HTR-8/SVneo (cell line): ENCODE measurements around the gene DENND2D.

Experiments
- DNase-seq: peaks from one replicate; pipeline ENCODE4 v3.0.0; 2011; ENCODE audit warnings: low spot score, mixed read lengths; ENCODE audit not compliant: insufficient read length
- FAIRE-seq: peaks from 2 replicates; lab custom pipeline; 2011; peaks lifted over from hg19 to GRCh38; lab: Jason Lieb, UNC

DENND2D gene

GRCh38 chr1:111145542-111145941, 54.9 kb downstream of the DENND2D start:
- no peak for DNase-seq
- no peak for FAIRE-seq

- FAIRE-seq, result no peak
- DNase-seq, result no peak
Observed at GRCh38 chr1:111142356-111142975, 58.0 kb downstream of the DENND2D start.

GRCh38 chr1:111141245-111142220, 58.9 kb downstream of the DENND2D start:
- no peak for DNase-seq

GRCh38 chr1:111140680-111140967, 59.8 kb downstream of the DENND2D start:
- FAIRE-seq (no peak), DNase-seq (peak; percentile 50)

More at GRCh38 chr1:111141245-111142220, 58.9 kb downstream of the DENND2D start:
- FAIRE-seq, result no peak

DNA sequence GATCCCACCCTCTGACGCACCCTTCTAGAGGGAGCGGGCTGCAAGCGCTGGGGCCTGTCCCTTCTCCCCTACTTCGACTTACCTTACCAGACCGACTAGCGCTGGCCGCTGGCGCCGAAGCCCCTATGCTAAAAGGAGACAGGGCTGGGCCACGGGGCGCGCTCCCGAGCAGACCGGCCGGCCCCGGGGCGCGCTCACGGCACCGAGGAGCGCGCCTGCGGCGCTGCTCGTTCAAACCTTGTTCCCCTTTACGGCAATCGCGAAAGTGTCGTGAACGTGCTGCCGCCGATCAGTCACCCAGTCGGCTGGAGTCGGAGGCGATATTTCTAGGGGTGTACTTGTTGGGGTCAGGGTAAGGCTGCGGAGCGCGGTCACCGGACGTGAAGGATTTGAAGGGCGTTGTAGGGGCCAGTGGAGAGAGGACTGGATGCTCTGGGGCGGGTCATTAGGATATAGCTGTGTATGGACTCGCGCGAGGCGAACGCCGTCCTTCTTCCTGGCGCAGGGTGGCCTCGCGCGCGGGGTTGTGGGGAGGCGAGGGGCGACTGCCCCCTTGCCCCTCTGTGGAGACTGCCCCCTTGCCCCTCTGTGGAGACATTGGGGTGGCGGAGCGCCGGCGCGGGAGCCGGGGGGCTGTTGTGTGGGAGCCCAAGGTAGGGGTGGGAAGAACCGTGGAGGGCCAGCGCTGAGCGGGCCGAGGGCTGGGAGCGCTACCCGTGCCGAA, 60.3 kb downstream of the DENND2D start, which contains the start of the genes CEPT1 and DRAM2:
Gene CEPT1, plus strand, starts transcription at position 268 of the 724 bp plus-strand sequence. CDS start 7,492 bp downstream, outside the sequence.
Gene DRAM2, minus strand, starts transcription at position 138 of the 724 bp plus-strand sequence. CDS start 8,539 bp downstream, outside the sequence.
- FAIRE-seq (no peak), DNase-seq (peak; percentile 75)

DNA sequence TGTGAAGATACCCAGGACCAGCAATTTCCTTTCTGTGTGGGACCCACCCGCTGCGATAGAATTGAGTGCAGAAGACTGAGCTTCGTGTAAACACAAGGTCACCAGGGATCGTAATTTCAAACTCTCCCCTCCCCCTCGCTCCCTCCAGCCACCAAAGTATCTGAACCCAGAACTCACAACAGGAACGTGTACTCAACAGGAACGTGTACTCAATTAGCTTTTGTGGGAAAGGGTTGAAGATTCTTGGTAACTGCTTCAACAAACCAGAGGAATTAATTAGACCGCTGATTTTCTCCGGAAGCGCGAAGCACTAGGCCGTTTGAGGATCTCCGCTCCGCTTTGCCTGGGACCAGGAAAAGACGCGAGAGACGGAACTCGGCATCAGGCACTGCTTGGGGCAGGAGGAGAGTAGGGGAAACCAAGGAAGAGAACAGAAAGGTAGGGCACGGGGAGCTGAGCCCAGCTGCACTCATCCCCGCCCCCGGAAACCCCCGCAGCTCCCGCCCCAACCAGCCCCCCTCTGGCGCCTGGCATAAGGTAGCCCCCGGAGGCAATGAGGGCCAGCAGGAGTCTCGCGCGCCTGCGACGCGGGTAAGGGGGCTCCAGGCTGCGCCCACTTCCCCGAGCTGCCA, 61.0 kb downstream of the DENND2D start:
- FAIRE-seq, result no peak
- peak; percentile 25 for DNase-seq
